GM18867 (cell line): ENCODE measurements around the gene MACROD2.
"Not testable (repeated sequence)": the region's sequence is repeated elsewhere in the genome, so short reads cannot be mapped to it uniquely, and the experiment has no call there.

Experiments
- ATAC-seq: cut with Tn5 transposase; IDR thresholded peaks from one replicate; pipeline ENCODE4 v1.9.1; 2021; ENCODE audit warnings: mild to moderate bottlenecking, moderate library complexity; ENCODE audit not compliant: unreplicated experiment

MACROD2 gene

DNA sequence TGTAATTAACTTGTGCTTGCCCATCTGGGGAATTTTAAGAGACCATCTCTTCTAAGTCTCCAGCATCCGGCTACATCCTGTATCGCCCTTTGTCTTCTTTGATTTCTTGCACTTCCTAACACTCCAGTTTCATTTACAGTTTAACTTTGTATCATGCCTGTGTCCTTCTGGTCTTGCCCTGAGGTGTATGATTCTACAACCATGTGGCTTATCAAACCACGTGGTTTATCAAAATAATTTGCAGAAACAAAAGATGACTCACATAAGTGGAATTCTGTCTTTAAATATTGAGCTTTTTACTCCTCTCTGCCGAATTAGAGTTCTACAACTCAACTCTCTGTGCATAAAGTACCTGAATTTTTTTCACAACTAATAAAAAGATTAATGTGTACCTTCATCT is 1997.2 kb downstream of the MACROD2 start:
- no peak for ATAC-seq

DNA sequence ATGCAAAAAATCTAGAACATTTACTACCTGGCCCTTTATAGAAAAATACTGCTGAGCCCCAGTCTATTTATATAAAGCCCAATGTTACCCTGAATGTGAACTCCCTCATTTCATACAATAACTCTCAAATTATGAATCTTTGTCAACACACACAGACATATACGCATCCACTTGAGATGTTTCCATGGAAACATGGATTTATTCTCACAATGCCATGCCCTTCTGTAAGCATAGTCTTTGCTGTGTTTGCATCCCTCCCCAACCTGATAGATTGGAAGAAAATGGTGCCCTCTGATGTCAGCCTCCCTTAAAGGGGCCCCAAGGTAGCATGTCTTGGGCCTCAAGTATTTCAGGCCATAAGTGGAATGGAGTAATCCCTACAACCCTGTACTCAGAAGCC is 2004.8 kb downstream of the MACROD2 start:
- no peak for ATAC-seq

DNA sequence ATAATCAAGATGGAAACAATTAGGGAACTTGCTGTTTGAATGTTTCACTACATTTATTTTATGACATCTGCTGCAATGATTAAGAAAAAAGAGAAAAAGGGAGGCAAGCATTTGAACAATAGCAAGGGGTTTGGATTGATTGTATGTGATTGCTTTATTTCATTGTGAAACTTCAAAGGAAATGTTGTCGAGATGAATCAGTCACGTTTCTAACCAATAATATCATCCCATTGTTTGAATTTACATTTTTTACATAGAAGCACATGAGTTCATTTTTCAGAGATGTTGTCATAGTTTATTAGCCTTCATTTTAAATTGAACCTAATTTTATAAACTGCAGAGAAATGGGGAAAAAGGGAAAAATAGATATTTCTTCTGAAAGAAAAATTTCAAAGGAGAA is 2006.0 kb downstream of the MACROD2 start:
- no peak for ATAC-seq

DNA sequence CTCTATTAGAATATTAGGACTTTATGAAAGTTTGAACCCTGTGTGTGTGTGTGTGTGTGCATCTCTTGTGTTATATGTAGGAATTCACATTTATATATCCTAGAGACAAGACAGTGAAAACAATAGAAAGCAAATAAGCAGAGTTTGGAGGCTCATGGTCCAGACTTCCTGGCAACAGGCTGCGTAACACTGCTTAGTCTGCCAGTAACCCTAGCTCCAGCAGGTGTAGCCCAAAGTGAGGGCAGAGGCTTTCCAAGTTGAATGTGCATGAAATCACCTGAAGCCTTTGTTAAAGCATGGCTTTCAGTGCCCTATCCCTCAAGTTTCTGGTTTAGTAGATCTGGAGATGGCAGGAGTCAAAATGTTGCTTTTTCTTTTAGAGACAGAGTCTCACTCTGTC is 2008.0 kb downstream of the MACROD2 start:
- ATAC-seq, result no peak

DNA sequence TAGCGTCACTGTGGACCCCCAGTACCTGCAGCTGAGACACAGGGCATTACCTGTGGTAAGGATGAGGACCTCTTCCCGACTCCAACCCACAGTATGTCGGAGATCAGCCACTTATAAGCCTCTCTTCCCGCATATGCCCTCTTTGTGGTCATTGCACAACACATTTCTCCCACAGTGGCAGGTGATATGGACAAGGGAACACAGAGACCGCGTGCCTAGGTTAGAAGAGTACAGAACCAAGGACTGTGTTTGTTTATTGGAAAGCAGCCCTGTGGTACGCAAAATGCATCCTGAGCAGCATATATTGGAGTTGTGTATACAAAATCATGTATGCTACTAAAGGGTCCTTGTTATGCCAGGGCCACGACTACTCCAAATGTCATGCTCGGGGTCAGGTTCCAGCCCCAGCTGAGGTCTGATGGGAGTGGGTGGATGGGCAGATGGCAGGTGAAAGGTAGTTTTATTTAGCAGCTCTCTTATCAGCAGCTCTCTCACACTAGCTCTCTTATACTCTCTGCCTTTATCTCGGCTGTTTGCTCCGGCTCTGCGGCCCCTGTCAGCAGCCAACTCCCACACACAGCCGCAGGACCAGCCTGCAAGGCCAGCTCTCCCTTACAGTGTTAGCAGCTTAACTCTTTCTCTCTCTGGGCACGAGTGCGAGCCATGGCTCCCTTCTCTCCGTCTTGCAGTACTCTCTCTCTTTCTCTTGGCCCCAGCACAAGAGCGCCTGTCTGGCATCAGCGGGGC is 2009.0 kb downstream of the MACROD2 start:
- no peak for ATAC-seq

GRCh38 chr20:16005021-16005914 is 2010.0 kb downstream of the MACROD2 start:
- no peak for ATAC-seq

GRCh38 chr20:16005915-16006493 is 2010.7 kb downstream of the MACROD2 start:
- ATAC-seq, result no peak

GRCh38 chr20:16007164-16007563 is 2011.8 kb downstream of the MACROD2 start:
- ATAC-seq, result peak; percentile 98

DNA sequence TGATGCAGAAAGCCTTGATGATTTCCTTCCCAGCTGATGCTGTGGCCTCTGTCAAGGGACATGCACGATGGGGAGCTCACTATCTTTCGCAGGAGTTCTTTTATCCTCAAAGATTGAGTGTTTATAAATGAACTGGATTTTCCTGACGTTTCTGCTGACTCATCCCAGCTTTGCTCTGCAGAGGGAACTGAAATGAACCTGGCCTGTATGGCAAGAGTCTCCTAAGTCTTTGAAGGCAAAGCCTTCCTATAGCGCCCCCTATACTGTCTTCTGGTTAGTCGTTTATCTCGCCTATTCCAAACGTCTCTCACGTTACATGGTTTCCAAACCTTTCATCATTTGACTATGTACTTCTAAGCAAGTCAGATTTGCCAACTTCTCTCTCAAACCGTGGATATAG is 2012.6 kb downstream of the MACROD2 start:
- no peak for ATAC-seq

GRCh38 chr20:16011056-16011455 is 2015.7 kb downstream of the MACROD2 start:
- ATAC-seq, result no peak

DNA sequence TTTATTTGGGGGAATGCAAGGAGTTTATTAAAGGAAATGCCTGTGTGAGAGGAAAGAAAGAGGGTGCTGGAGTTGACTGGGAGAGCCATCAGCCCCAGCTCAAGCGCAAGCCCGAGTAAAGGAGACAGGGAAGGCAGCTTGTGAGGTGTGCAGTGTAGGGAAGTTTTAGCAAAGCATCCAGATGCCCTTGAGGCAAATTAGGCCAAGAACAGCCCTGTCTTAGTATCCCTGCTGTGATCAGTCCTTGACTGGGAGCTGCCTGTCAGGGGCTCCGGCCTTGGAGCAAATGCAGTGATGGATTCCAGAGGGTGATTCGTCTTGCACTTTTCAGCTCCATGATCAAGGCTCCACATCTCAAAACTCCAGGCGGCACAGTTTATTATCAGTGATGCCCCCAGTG is 2016.2 kb downstream of the MACROD2 start:
- no peak for ATAC-seq

DNA sequence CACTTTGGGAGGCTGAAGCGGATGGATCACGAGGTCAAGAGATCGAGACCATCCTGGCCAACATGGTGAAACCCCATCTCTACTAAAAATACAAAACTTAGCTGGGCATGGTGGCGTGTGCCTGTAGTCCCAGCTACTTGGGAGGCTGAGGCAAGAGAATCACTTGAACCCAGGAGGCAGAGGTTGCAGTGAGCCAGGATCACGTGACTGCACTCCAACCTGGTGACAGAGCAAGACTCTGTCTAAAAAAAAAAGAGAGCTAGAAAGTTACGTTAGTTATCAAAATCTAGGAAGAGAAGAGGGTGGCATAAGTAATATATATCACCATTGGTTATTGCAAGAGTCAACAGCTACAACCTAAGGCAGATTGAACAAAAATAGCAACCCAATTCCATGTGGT is 2017.6 kb downstream of the MACROD2 start:
- not testable (repeated sequence) for ATAC-seq

DNA sequence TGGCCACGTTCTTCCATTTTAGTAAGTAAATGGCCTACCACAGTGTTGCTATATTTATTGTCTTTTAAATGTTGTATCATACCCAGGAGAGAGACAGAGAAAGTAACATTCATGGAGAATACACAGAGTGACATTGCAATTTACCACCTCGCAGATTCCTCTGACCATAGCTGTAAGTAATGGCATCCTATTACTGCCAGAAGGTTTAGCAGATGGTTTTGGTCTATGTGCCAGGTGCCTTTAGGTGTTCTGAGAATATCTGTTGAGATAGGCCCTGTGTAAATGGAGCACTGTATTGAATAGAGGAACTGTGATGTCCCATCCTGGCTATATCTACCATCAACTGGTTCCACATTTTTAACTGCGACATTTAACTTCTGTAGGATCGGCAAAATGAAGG is 2018.3 kb downstream of the MACROD2 start:
- ATAC-seq, result no peak

DNA sequence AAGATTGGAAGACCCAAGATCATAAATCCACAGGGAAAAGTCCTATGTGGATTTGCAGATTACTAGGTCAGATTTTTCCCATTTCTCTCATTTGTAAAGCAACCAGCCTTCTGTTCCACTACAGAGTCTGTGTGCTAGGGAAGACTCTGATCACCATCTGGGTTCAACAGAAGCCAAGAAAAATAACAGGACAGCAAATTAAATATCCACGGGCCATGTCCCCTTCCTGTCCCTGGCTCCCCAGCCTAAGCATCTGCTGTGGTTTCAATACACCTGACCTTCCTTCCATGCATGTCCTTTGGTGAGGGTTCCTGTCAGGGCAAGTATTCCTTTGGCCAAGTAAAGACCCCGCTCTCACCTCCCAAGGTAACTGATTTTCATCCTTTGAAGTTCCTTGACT is 2019.1 kb downstream of the MACROD2 start:
- ATAC-seq, result no peak

DNA sequence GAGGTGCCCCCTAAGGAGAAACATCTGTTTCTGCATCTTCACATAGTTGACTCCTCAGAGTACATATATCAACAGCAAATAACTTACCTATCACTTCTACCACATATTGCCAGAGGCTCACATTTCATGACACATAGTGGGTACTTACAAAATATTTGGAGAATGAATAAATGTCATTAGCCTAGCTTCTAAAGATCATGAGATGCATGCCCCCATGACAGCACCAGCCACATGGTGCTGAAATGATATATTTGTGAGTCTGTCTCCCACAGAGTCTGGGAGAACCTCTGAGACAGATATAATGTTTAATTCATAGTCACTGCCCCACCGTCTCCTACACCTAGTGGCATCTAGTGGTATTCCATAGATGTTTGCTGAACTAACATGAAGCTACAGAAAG is 2022.3 kb downstream of the MACROD2 start:
- no peak for ATAC-seq

- ATAC-seq, result no peak
Measured at GRCh38 chr20:16018881-16019280, 2023.6 kb downstream of the MACROD2 start.

DNA sequence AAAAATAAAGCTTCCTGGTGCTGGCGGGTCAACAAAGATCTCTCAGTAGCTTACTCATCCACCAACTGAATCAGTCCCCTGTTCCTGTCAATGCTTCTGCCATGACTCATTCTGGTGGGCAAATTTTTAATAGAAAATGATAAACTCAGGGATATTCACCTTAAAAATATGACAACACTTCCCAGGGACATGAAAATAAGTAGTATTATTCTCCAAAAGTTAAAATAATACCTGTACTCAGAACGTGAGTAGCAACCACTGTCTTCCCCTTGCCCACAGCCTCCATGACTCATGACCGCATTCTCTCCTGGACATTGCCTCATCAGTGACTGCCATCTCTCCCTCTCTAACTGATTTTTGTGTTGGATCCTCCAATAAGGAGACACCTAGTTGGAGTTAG is 2025.7 kb downstream of the MACROD2 start:
- no peak for ATAC-seq

GRCh38 chr20:16025084-16025483 is 2029.8 kb downstream of the MACROD2 start:
- no peak for ATAC-seq

DNA sequence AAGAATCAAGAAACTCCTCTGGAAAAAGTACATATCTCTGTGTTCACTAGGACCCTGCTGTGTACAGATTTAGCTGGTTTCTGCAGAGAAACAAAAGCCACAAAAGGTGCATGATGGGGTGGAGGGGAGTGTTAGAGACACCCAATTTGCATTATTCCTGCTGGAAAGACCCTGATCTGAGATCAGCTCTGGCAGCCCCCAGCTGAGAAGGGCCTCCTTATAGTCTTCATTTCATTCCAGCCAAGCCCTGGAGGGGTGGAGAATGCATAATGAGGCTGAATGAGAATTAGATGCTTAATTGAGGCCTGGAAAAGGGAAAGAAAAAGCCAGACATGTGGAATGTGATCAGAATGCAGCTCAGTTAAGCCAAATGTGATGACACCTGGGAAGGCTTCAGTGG is 2032.4 kb downstream of the MACROD2 start:
- ATAC-seq, result no peak

- peak; percentile 96 for ATAC-seq
Measured at GRCh38 chr20:16028923-16029322, 2033.6 kb downstream of the MACROD2 start.

- no peak for ATAC-seq
Measured at GRCh38 chr20:16030253-16030652, 2034.9 kb downstream of the MACROD2 start.

DNA sequence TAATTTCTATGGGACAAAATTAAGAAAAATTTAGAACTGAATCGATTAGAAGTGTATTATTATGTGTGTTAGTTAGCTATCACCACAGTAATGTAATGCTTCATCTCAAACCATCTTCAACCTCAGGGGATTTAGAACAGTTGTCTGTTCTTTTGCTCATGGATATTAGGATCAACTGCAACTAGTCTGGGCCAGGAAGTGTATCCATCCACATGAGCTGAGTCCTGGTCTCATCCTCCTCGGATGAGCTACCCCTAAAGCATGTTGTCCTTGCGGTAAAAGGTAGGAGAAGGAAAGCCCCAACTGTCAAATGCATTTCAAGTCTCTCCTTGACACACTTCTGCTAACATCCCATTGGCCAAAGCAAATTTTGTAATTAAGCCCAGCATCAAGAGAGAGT is 2040.3 kb downstream of the MACROD2 start:
- no peak for ATAC-seq
